Trophoblast cell (in vitro differentiated cells and primary cell): Measurements from ENCODE around the gene KDM4F.

Experiments used
- DNase-seq, 2 donors: peaks; one replicate each; pipeline ENCODE4 v3.0.0-alpha.2; 2016
- H2AFZ ChIP-seq: 2 replicates; pipeline ENCODE4 v1.6.1; 2013; ENCODE audit warnings: low read length, moderate library complexity, mild to moderate bottlenecking; ENCODE audit not compliant: insufficient read depth, poor library complexity
- H2AK5ac ChIP-seq: 2 replicates; pipeline ENCODE4 v1.6.1; 2013; ENCODE audit warnings: mild to moderate bottlenecking, low read length
- H2BK120ac ChIP-seq: 2 replicates; pipeline ENCODE4 v1.6.1; 2013; ENCODE audit warnings: low read length, mild to moderate bottlenecking, moderate library complexity; ENCODE audit not compliant: insufficient read depth, poor library complexity
- H2BK12ac ChIP-seq: 2 replicates; pipeline ENCODE4 v1.6.1; 2013; ENCODE audit warnings: mild to moderate bottlenecking, low read length, moderate library complexity
- H2BK5ac ChIP-seq: 2 replicates; pipeline ENCODE4 v1.6.1; 2013; ENCODE audit warnings: low read length, low read depth, moderate library complexity, mild to moderate bottlenecking; ENCODE audit not compliant: poor library complexity
- H3K14ac ChIP-seq: 2 replicates; pipeline ENCODE4 v1.6.1; 2013; ENCODE audit warnings: mild to moderate bottlenecking, low read length
- H3K18ac ChIP-seq: 2 replicates; pipeline ENCODE4 v1.6.1; 2013; ENCODE audit warnings: mild to moderate bottlenecking, low read length
- H3K23ac ChIP-seq: 2 replicates; pipeline ENCODE4 v1.6.1; 2013; ENCODE audit warnings: low read length
- H3K27ac ChIP-seq: 2 replicates; pipeline ENCODE4 v1.5.1; 2013; ENCODE audit warnings: low read depth, mild to moderate bottlenecking, inconsistent platforms, low read length, moderate library complexity
- H3K27me3 ChIP-seq: 2 replicates; pipeline ENCODE4 v1.6.1; 2013; ENCODE audit warnings: inconsistent platforms, mild to moderate bottlenecking, low read length, moderate library complexity; ENCODE audit not compliant: insufficient read depth
- H3K36me3 ChIP-seq, 2 experiments: 1 replicate in 1 of 2; 2 replicates in 1 of 2; pipeline ENCODE4 v1.6.1; 2013; ENCODE audit warnings: low read length in 2 of 2, mild to moderate bottlenecking in 2 of 2, moderate library complexity in 1 of 2; ENCODE audit not compliant: insufficient read depth in 2 of 2, control insufficient read depth in 1 of 2
- H3K4ac ChIP-seq: 2 replicates; pipeline ENCODE4 v1.6.1; 2013; ENCODE audit warnings: low read depth, mild to moderate bottlenecking, low read length, moderate library complexity
- H3K4me1 ChIP-seq, 2 experiments: 1 replicate in 1 of 2; 2 replicates in 1 of 2; pipeline ENCODE4 v1.6.1; 2013; ENCODE audit warnings: low read length in 2 of 2, mild to moderate bottlenecking in 2 of 2, moderate library complexity in 1 of 2; ENCODE audit not compliant: insufficient read depth in 2 of 2, control insufficient read depth in 1 of 2
- H3K4me2 ChIP-seq: 2 replicates; pipeline ENCODE4 v1.6.1; 2013; ENCODE audit warnings: inconsistent platforms, mild to moderate bottlenecking, low read length, moderate library complexity
- H3K4me3 ChIP-seq: 2 replicates; pipeline ENCODE4 v1.5.1; 2013; ENCODE audit warnings: mild to moderate bottlenecking, low read depth, low read length, inconsistent platforms
- H3K79me1 ChIP-seq: one replicate; pipeline ENCODE4 v1.6.1; 2013; ENCODE audit warnings: low read length
- H3K79me2 ChIP-seq: 2 replicates; pipeline ENCODE4 v1.6.1; 2013; ENCODE audit warnings: low read length, mild to moderate bottlenecking; ENCODE audit not compliant: control insufficient read depth, insufficient read depth, poor library complexity
- H3K9ac ChIP-seq: 2 replicates; pipeline ENCODE4 v1.6.1; 2013; ENCODE audit warnings: mild to moderate bottlenecking, low read length
- H3K9me3 ChIP-seq: 2 replicates; pipeline ENCODE4 v1.6.1; 2013; ENCODE audit warnings: low read depth, mild to moderate bottlenecking, control low read depth, inconsistent platforms, low read length; ENCODE audit not compliant: insufficient read depth
- H4K12ac ChIP-seq: 2 replicates; pipeline ENCODE4 v1.6.1; 2013; ENCODE audit warnings: low read depth, mild to moderate bottlenecking, low read length, moderate library complexity
- H4K8ac ChIP-seq: 2 replicates; pipeline ENCODE4 v1.6.1; 2013; ENCODE audit warnings: low read depth, mild to moderate bottlenecking, low read length, moderate library complexity
- H4K91ac ChIP-seq: one replicate; pipeline ENCODE4 v1.6.1; 2013; ENCODE audit warnings: low read depth, mild to moderate bottlenecking, low read length, moderate library complexity
- WGBS: extraction: QIAGEN DNeasy Blood & Tissue Kit; methylation state at CpG from one replicate; pipeline ENCODE4 v1.1.7; 2013; ENCODE audit warnings: missing lambda C conversion rate; ENCODE audit not compliant: insufficient read length, insufficient coverage; ENCODE audit errors: extremely low coverage; 5-methylcytosine and 5-hydroxymethylcytosine counted together

The KDM4F gene

GRCh38 chr11:95066716-95067038, 17.5 kb downstream of the KDM4F start, which contains the start of gene SRSF8:
Gene SRSF8 (plus strand): TSS chr11:95066919. CDS start chr11:95067227, 308 bp downstream.
- no peaks in the 10 kb centered on the region for H3K9me3 ChIP-seq
- no peak for DNase-seq
- peak within 1 kb of the TSS; percentile 94 for H3K9ac ChIP-seq
- peak within 1 kb of the TSS; percentile 89 for H3K4me3 ChIP-seq
- H3K27ac ChIP-seq = peak within 1 kb of the TSS; percentile 79
- peak within 1 kb of the TSS; percentile 85 for H2BK120ac ChIP-seq
- H4K8ac ChIP-seq = peak within 1 kb of the TSS; percentile 67
- H3K4ac ChIP-seq = peak within 1 kb of the TSS; percentile 21
- peak within 1 kb of the TSS; percentile 86 for H4K91ac ChIP-seq
- no CpG with 5 or more reads among the region's 4 CpGs for WGBS
- H2AK5ac ChIP-seq = peak within 1 kb of the TSS; percentile 24
- H2AFZ ChIP-seq = peak within 1 kb of the TSS; percentile 58
- H3K18ac ChIP-seq = peak within 1 kb of the TSS; percentile 24
- H3K79me1 ChIP-seq = peaks cover 12% of the 10 kb centered on the region
- peak within 1 kb of the TSS; percentile 24 for H2BK5ac ChIP-seq
- no peaks in the 10 kb centered on the region for H3K27me3 ChIP-seq
- peak within 1 kb of the TSS; percentile 25 for H3K14ac ChIP-seq
- H2BK12ac ChIP-seq = peak within 1 kb of the TSS; percentile 5
- H4K12ac ChIP-seq = peak within 1 kb of the TSS; percentile 12
- H3K23ac ChIP-seq = peak within 1 kb of the TSS; percentile 78
- no peaks in the 10 kb centered on the region for H3K4me1 ChIP-seq
- H3K79me2 ChIP-seq = peaks cover 11% of the 10 kb centered on the region
- peak within 1 kb of the TSS; percentile 80 for H3K4me2 ChIP-seq
- no peaks in the 10 kb centered on the region for H3K36me3 ChIP-seq

DNA sequence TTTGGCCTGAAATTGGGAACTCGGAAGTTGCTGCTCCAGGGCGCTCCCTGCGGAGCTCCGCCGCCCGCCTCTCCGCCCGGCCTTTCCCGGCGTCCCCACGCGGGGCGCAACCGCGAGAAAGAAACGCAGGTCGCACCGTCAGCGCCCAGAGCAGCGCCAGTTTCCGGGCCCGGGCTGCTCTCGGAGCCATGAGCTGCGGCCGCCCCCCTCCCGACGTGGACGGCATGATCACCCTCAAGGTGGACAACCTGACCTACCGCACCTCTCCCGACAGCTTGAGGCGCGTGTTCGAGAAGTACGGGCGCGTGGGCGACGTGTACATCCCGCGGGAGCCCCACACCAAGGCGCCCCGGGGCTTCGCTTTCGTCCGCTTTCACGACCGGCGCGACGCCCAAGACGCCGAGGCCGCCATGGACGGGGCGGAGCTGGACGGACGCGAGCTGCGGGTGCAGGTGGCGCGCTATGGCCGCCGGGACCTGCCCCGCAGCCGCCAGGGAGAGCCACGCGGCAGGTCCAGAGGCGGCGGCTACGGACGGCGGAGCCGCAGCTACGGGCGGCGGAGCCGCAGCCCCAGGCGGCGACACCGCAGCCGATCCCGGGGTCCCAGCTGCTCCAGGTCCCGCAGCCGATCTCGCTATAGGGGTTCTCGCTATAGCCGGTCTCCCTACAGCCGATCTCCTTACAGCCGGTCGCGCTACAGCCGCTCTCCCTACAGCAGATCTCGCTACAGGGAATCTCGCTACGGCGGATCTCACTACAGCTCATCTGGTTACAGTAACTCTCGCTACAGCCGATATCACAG, 18.0 kb downstream of the KDM4F start:
- peak overlapping the region; percentile 85 for H2BK120ac ChIP-seq
- peaks cover 11% of the 10 kb centered on the region for H3K79me2 ChIP-seq
- peak overlapping the region; percentile 21 for H3K4ac ChIP-seq

GRCh38 chr11:95067841-95068219, 18.6 kb downstream of the KDM4F start:
- peak overlapping the region; percentile 94 for H3K9ac ChIP-seq
- peak overlapping the region; percentile 86 for H4K91ac ChIP-seq
- H2BK120ac ChIP-seq = peak overlapping the region; percentile 85
- H2BK12ac ChIP-seq = no peak overlapping the region
- H2AK5ac ChIP-seq = peak overlapping the region; percentile 1
- H3K9me3 ChIP-seq = no peaks in the 10 kb centered on the region
- peak overlapping the region; percentile 89 for H3K4me3 ChIP-seq
- H4K8ac ChIP-seq = peak overlapping the region; percentile 67
- peak overlapping the region; percentile 80 for H3K4me2 ChIP-seq
- H3K79me1 ChIP-seq = peaks cover 12% of the 10 kb centered on the region
- peak overlapping the region; percentile 78 for H3K23ac ChIP-seq
- H3K27me3 ChIP-seq = no peaks in the 10 kb centered on the region
- no CpG with 5 or more reads among the region's 16 CpGs for whole genome bisulfite sequencing
- H3K14ac ChIP-seq = peak overlapping the region; percentile 25
- H3K4ac ChIP-seq = peak overlapping the region; percentile 21
- H3K4me1 ChIP-seq = no peaks in the 10 kb centered on the region
- peak overlapping the region; percentile 12 for H4K12ac ChIP-seq
- H2BK5ac ChIP-seq = peak overlapping the region; percentile 24
- H3K18ac ChIP-seq = peak overlapping the region; percentile 24
- H3K79me2 ChIP-seq = peaks cover 11% of the 10 kb centered on the region
- H3K27ac ChIP-seq = peak overlapping the region; percentile 79
- H2AFZ ChIP-seq = peak overlapping the region; percentile 58
- H3K36me3 ChIP-seq = no peaks in the 10 kb centered on the region
- DNase-seq = no peak

More for the DNA sequence above, 18.0 kb downstream of the KDM4F start:
- H3K4me2 ChIP-seq = peak overlapping the region; percentile 80
- H3K23ac ChIP-seq = peak overlapping the region; percentile 78
- H3K4me1 ChIP-seq = no peaks in the 10 kb centered on the region
- H2BK12ac ChIP-seq = peak overlapping the region; percentile 5
- H2AFZ ChIP-seq = peak overlapping the region; percentile 58
- H3K9me3 ChIP-seq = no peaks in the 10 kb centered on the region
- peak overlapping the region; percentile 24 for H2AK5ac ChIP-seq
- peak overlapping the region; percentile 12 for H4K12ac ChIP-seq
- peak overlapping the region; percentile 24 for H3K18ac ChIP-seq
- H2BK5ac ChIP-seq = peak overlapping the region; percentile 24
- DNase-seq = peak; percentile 66 to 82
- no CpG with 5 or more reads among the region's 98 CpGs for WGBS
- H4K91ac ChIP-seq = peak overlapping the region; percentile 86
- peak overlapping the region; percentile 94 for H3K9ac ChIP-seq
- H3K79me1 ChIP-seq = peaks cover 12% of the 10 kb centered on the region
- H4K8ac ChIP-seq = peak overlapping the region; percentile 67
- H3K27ac ChIP-seq = peak overlapping the region; percentile 79
- H3K36me3 ChIP-seq = no peaks in the 10 kb centered on the region
- no peaks in the 10 kb centered on the region for H3K27me3 ChIP-seq
- H3K14ac ChIP-seq = peak overlapping the region; percentile 25
- H3K4me3 ChIP-seq = peak overlapping the region; percentile 89

GRCh38 chr11:95068549-95068948, 19.3 kb downstream of the KDM4F start:
- WGBS = no CpG with 5 or more reads among the region's 5 CpGs
- H2BK120ac ChIP-seq = no peak overlapping the region
- no peaks in the 10 kb centered on the region for H3K4me1 ChIP-seq
- no peak overlapping the region for H2BK12ac ChIP-seq
- no peak overlapping the region for H3K27ac ChIP-seq
- H3K4me2 ChIP-seq = peak overlapping the region; percentile 80
- no peak overlapping the region for H4K91ac ChIP-seq
- peaks cover 12% of the 10 kb centered on the region for H3K79me1 ChIP-seq
- no peak overlapping the region for H2BK5ac ChIP-seq
- no peak overlapping the region for H3K4ac ChIP-seq
- H3K18ac ChIP-seq = no peak overlapping the region
- H2AFZ ChIP-seq = no peak overlapping the region
- no peaks in the 10 kb centered on the region for H3K27me3 ChIP-seq
- DNase-seq = peak; percentile 85 to 90
- H3K36me3 ChIP-seq = no peaks in the 10 kb centered on the region
- H4K8ac ChIP-seq = no peak overlapping the region
- no peaks in the 10 kb centered on the region for H3K9me3 ChIP-seq
- no peak overlapping the region for H3K14ac ChIP-seq
- H3K23ac ChIP-seq = no peak overlapping the region
- H3K4me3 ChIP-seq = no peak overlapping the region
- peaks cover 11% of the 10 kb centered on the region for H3K79me2 ChIP-seq
- no peak overlapping the region for H2AK5ac ChIP-seq
- no peak overlapping the region for H3K9ac ChIP-seq
- no peak overlapping the region for H4K12ac ChIP-seq
